BJ (cell line): ENCODE results near the gene MYOF. TPM values are rescaled to one million over a fixed set of nuclear protein-coding genes. Genes with fewer than 3 reads are reported as not detected.
A peak's percentile ranks its signal among the peaks of the same experiment; 100 is the strongest.

Source experiments
- CTCF ChIA-PET: fragments of 350-600 bp; formaldehyde crosslinking; extraction: SDS; loops from one replicate; lab custom pipeline; 2021; ENCODE audit warnings: antibody characterized with exemption, inconsistent platforms; lab: Yijun Ruan, JAX
- POLR2A ChIA-PET: fragments of 300-600 bp; sonication (Branson Sonifier 250); formaldehyde crosslinking; extraction: SDS; loops from one replicate; lab custom pipeline; 2021; ENCODE audit warnings: antibody characterized with exemption; lab: Charles Lee
- DNase-seq: peaks from one replicate; pipeline ENCODE4 v3.0.0-alpha.2; 2011; ENCODE audit warnings: low read depth
- H3K27me3 ChIP-seq: 2 replicates; pipeline ENCODE4 v1.6.0; 2011; ENCODE audit warnings: low read length; ENCODE audit not compliant: control insufficient read depth, insufficient read depth
- H3K36me3 ChIP-seq: 2 replicates; pipeline ENCODE4 v1.5.1; 2011; ENCODE audit warnings: low read length; ENCODE audit not compliant: control insufficient read depth, insufficient read depth
- H3K4me3 ChIP-seq: 2 replicates; pipeline ENCODE4 v1.5.1; 2011; ENCODE audit warnings: low read depth, mild to moderate bottlenecking, control low read depth, low read length
- CTCF ChIP-seq: IDR thresholded peaks from 2 replicates; pipeline ENCODE4 v1.5.1; 2011; ENCODE audit warnings: low read depth, mild to moderate bottlenecking, control low read depth, inconsistent platforms, low read length, moderate library complexity; ENCODE audit not compliant: insufficient read depth
- polyA plus RNA-seq: library from polyadenylated mRNA; depleted of rRNA; stranded (reverse); fragments of >200 nt; gene quantifications from 2 replicates; pipeline ENCODE4 v1.2.3, GENCODE V29; 2011

MYOF gene
- polyA plus RNA-seq, 1 experiment, result 355 TPM

DNA sequence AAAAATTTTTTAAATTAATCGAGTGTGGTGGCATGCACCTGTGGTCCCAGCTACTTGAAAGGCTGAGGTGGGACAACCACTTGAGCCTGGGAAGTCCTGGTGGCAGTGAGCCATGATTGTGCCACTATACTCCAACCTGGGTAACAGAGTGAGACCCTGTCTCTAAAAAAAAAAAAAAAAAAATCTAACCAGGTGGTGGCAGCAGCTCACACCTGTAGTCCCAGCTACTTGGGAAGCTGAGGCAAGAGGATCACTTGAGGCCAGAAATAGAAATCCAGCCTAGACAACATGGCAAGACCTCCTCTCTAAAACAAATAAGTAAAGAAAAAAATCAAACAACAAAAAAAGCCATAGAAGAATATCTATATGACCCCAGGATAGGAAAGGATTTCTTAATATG, 3.6 kb upstream of the MYOF start:
- H3K4me3 ChIP-seq, result no peak overlapping the region
- no peaks in the 10 kb centered on the region for H3K36me3 ChIP-seq
- CTCF ChIA-PET, result interaction anchor here (0.6 to 15.2 kb wide), 3 partner anchors 10 to 132 kb away, joined by 3 to 276 read pairs (median 9); partner anchors contain the start of gene CEP55
- no peak for TF ChIP-seq CTCF
- DNase-seq, result no peak
- no peaks in the 10 kb centered on the region for H3K27me3 ChIP-seq
- POLR2A ChIA-PET, result no interaction called here

DNA sequence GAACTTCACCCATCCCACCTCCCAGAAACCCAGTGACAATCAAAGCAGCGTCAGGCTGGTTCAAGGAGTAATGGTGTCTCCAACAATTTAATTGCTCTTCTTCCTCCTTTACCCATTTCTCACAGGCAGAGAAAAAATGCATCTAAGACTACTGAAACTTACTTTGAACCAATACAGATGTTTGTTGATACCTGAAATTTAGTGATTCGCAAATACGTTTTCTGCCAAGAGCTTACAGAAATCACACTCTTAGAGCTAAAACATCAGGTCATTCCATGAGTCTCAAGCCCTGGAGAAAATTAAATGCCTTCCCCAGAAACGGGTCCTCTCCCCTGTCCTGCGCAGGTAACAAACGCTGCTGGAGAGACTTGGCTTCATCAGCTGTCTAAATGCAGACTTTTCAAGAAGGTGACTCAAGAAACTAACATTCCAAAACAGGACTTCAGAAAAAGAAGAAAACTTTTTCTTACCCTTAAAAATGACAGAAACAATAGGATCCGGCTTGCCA, 443 bp downstream of the MYOF start:
- Histone ChIP-seq H3K27me3 (no peaks in the 10 kb centered on the region), H3K4me3 (peak overlapping the region; percentile 72), H3K36me3 (no peaks in the 10 kb centered on the region)
- no peak for DNase-seq
- ChIA-PET CTCF (interaction anchor here (0.7 to 15.2 kb wide), 29 partner anchors 9 to 366 kb away, joined by 3 to 276 read pairs (median 8); no protein-coding TSS in a partner anchor), POLR2A (interaction anchor here (0.6 to 2.2 kb wide), 7 partner anchors 10 to 105 kb away, joined by 3 to 15 read pairs (median 4); no protein-coding TSS in a partner anchor)
- TF ChIP-seq CTCF, result no peak

- ChIA-PET CTCF (interaction anchor here (0.6 to 15.2 kb wide), 6 partner anchors 14 to 108 kb away, joined by 3 to 276 read pairs (median 4); no protein-coding TSS in a partner anchor), POLR2A (interaction anchor here (0.7 to 1.1 kb wide), 2 partner anchors 13 to 95 kb away, joined by 3 to 4 read pairs; no protein-coding TSS in a partner anchor)
- Histone ChIP-seq H3K36me3 (no peaks in the 10 kb centered on the region), H3K27me3 (no peaks in the 10 kb centered on the region), H3K4me3 (peak overlapping the region; percentile 72; the same call in 1 of the 2 replicates)
- DNase-seq, result no peak
- no peak for TF ChIP-seq CTCF
These were observed 3.3 kb downstream of the MYOF start for GRCh38 chr10:93478873-93479272.

- no peak for DNase-seq
- Histone ChIP-seq H3K36me3 (peaks cover 1% of the 10 kb centered on the region; the same call in 1 of the 2 replicates), H3K4me3 (no peak overlapping the region), H3K27me3 (no peaks in the 10 kb centered on the region)
- no peak for TF ChIP-seq CTCF
- ChIA-PET CTCF (interaction anchor here (15.2 kb wide), 1 partner anchor 106 kb away, joined by 276 read pairs; no protein-coding TSS in a partner anchor), POLR2A (no interaction called here)
These were observed 5.4 kb downstream of the MYOF start for GRCh38 chr10:93476756-93477155.

GRCh38 chr10:93475871-93476270, 6.3 kb downstream of the MYOF start:
- CTCF ChIA-PET, result interaction anchor here (0.6 to 3.3 kb wide), 6 partner anchors 10 to 123 kb away, joined by 3 to 14 read pairs (median 4); no protein-coding TSS in a partner anchor
- DNase-seq, result no peak
- Histone ChIP-seq H3K36me3 (peaks cover 2% of the 10 kb centered on the region; the same call in 1 of the 2 replicates), H3K27me3 (no peaks in the 10 kb centered on the region), H3K4me3 (no peak overlapping the region)
- POLR2A ChIA-PET, result interaction anchor here (0.6 to 1.2 kb wide), 9 partner anchors 9 to 98 kb away, joined by 3 to 28 read pairs (median 7); no protein-coding TSS in a partner anchor
- no peak for TF ChIP-seq CTCF
